SK-MEL-5 (cell line): ENCODE measurements around the gene OGFRL1. TPM values are rescaled to one million over a fixed set of nuclear protein-coding genes. Genes with fewer than 3 reads are reported as not detected.
A peak's percentile ranks its signal among the peaks of the same experiment; 100 is the strongest.

Source experiments
- DNase-seq: peaks from one replicate; pipeline ENCODE4 v3.0.0-alpha.2; 2016; ENCODE audit warnings: low read depth, low spot score
- in situ Hi-C: cut with HindIII; loops from 2 replicates; pipeline ENCODE4 v1.10.0; 2016; ENCODE audit warnings: low sequenced_read_pairs, high pct_unique_total_duplicates, low pct_unique_long_range_greater_than_20kb
- total RNA-seq: library from RNA; depleted of rRNA; stranded (reverse); fragments of >200 nt; shearing (Covaris generic); gene quantifications from 2 replicates; pipeline ENCODE4 v1.2.3, GENCODE V29; 2014

Gene OGFRL1
- total RNA-seq, 1 experiment from 2014 or later: 6.4 TPM

- in situ Hi-C loops: no loop called here
- peak; percentile 49 for DNase-seq
Observed at GRCh38 chr6:71349395-71349794, 60.8 kb downstream of the OGFRL1 start.

GRCh38 chr6:71349976-71350615 is 61.5 kb downstream of the OGFRL1 start:
- in situ Hi-C loops: loop anchor here (25.0 kb wide), 1 partner anchor 163 kb away; no protein-coding TSS in a partner anchor

GRCh38 chr6:71351190-71351589 is 62.6 kb downstream of the OGFRL1 start:
- in situ Hi-C loops: loop anchor here (25.0 kb wide), 1 partner anchor 164 kb away; no protein-coding TSS in a partner anchor
- DNase-seq: no peak

More at GRCh38 chr6:71349976-71350615, 61.5 kb downstream of the OGFRL1 start:
- no peak for DNase-seq
